Middle frontal gyrus (tissue), 1 donor: ENCODE data around the gene PQBP1.

Experiments used
- DNase-seq: peaks from one replicate; pipeline ENCODE4 v3.0.0-alpha.2; 2015; ENCODE audit warnings: low spot score; ENCODE audit errors: extremely low spot score

The PQBP1 gene

GRCh38 chrX:48901069-48901468 is 3.3 kb downstream of the PQBP1 start:
- DNase-seq, result no peak

- DNase-seq, result no peak
Observed at GRCh38 chrX:48902135-48902534, 4.4 kb downstream of the PQBP1 start.

GRCh38 chrX:48902776-48903175 is 5.0 kb downstream of the PQBP1 start:
- DNase-seq, result no peak

GRCh38 chrX:48903290-48903689 is 5.6 kb downstream of the PQBP1 start:
- no peak for DNase-seq

- DNase-seq, result no peak
Observed at GRCh38 chrX:48904180-48904579, 6.5 kb downstream of the PQBP1 start.

DNA sequence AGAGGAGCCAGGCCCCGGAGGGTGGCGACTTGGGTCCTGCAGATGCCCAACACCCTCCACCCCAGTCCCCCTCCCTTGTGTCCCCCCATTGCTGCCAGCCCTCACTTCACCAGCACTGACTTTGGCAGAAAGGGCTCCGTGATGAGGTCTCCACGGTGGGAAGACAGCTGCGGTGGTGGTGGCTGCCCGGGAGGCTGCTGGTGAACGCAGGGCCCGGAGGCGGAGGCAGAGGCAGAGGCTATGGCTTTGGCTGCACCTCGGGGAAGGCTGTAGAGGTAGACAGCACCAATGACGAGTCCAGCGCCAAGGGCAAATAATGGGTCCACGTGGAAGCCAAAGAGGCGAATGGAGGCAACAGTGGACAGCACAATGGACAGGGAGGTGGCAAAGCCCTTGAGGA is 6.9 kb downstream of the PQBP1 start:
- no peak for DNase-seq

DNA sequence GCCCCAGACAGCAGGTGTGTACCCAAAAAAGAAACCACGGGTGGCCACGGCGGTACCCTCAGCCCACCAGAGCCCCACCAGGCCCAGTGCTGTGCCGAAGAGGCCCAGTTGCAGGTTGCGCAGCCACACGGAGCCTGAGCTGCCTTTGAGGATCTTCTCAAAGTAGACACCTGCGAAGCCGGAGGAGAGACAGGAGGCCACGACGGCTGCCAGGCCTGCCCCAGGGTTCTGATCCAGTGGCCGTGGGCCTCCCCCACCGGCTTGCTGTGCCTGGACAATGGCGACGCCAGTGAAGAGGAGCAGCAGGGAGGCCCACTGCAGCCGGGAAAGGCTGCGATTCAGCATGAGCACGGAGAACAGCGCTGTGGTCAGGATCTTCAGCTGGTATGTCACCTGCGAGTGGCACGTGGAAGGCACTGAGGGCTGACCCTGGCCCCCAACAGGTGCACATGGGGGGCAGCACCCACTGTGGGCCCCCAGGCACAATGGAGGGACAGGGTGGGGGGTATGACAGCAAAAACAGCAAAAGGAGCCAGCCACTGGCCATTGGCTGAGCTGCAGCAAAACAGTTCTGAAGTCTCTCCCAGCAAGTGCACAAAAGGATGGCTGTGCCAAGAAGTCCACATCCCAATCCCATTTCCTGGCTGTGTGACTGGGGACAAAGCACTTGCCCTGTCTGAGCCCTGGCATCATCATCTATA is 7.5 kb downstream of the PQBP1 start:
- DNase-seq, result no peak

DNA sequence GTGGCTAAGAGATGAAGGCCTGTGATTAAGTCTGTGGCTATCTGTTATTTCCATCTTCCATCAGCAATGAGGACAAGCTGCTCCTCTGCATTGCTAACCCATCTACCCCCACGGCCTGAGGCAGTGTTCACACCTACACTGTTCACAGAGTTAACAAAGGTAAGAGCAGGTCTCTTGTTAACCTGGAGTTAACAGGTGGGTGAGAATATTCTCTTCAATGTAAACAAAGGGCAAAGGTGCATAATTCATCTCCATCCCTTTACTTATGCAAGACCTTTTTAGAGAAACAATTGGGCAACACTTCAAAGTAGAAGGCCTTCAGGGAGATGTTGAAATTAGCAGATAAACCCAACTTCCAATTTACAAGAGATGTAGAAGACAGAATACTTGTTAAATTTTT is 10.9 kb downstream of the PQBP1 start:
- no peak for DNase-seq

DNA sequence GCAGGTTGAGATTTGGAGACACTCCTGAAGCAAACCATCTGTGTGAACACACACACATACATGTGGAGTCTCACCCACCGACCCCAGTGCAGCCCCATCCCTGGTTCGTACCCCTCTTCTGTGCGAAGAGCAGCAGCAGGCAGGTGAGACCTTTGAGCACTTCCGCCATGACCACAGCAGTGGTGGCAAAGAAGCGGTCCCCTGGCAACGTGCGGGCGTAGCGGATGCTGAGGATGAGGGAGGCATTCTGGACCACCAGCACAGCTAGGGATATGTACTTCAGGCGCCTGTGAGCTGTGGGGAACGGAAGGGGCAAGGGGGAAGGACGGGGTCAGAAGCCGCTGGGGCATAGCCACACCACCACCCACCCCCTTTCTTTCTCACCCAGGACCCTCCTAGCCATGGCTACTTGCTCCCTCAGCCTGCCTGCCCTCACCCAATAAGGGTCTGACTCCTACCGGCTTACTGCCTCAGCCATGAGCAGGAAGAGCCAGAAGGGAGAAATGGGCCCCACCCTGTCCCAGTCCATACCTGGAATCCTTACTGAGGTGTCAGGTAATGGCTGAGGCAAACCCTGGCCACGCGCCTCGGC is 12.1 kb downstream of the PQBP1 start:
- no peak for DNase-seq

DNA sequence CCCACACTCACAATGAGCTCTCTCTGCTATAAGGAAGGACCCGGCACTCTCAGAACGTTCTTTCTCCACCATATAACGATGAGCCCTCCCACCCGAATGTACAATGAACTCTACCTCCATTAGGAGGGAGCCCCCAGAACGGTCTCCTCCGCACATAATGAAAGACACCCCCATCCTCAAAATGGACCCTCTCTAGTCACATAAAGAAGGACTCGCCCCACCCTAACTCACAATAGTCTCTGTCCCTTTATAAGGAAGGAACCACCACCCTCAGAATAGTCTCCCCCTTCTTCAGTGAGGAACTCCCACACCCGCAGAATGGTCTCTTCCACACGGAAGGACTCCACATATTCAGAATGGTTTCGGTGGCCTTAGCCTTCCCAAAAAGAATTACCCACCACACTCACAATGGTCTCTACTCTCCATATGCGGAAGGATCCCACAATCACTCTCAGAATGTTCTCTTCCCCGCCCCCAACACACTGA is 13.2 kb downstream of the PQBP1 start:
- DNase-seq, result no peak

DNA sequence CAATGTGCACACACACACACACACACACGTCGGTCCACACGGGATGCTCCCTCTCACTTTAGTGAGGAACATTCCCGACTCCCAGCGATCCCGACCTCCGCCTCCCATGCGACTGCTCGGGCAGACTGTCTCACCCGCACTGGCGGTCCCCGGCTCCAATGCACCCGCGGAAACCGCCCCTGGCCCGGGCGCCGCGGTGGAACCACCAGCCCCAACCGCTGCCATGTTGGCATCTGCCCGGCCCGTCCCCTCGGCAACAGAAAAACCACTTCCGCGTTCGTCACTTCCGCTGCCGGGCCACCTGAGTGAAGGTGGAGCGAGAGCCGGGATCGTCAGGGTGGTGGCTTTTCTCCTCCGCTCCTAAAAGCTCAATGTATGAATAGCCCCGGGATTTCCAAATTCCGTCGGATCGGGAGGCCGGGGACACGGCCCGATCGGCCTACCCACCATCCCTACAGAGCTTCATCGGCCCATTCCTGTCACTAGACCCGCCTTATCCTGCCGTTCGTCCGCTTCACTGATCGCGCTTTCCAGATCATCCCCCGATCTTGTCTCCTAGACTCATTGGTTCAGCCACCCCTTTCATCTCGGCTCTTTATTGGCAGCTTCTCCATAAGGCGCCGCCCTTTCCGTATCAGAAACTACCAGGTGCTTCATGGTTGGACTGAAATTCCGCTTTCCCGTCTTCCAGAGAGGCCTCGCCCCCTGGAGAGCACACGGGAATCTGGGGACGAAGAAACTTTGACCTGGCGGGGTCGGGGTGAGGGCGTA is 13.9 kb downstream of the PQBP1 start, which contains the start of gene SLC35A2:
Gene SLC35A2 (minus strand): TSS at position 235 of the 771 bp plus-strand sequence. CDS start 10 bp downstream, at position 225.
- peak; percentile 57 for DNase-seq

GRCh38 chrX:48913605-48914366 is 16.1 kb downstream of the PQBP1 start:
- DNase-seq, result no peak

DNA sequence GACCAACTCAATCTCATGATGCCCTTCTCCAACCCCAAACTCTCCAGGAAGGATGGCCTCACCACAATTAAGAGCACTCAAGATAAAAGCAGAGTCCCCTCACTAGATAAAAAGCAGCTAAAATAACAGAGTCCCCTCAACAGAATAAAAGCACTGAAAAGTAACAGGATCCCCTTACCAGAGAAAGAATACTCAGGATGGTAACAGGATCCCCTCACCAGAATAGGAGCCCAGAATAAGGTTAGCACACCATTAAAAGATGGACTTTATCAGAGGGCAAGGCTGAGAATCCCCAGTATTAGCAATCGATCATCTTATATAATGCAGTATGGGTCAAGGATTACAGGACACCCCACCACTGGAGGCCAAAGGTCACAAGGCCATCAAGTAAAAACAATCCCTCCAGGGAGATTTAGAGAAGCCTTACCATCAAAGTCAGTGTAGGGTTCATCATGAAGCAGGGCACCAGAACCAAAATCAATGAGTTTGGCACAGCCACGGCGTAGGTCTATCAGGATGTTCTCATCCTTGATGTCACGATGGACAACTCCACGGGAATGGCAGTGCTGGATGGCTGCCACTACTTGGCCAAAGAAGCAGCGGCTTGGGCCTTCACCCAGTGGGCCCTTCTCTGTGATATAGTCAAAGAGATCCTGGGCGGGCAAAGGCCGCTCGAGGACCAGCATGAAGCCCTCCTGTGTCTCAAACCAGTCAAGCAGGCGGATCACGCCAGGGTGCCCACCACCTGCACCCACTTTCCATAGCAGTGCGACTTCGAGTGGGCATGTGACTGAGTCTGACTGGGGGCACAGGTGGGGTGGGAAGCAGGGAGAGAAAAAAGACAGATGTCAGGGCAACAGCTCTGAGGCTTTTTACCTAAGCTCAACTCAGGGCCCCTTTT is 17.1 kb downstream of the PQBP1 start:
- no peak for DNase-seq

DNA sequence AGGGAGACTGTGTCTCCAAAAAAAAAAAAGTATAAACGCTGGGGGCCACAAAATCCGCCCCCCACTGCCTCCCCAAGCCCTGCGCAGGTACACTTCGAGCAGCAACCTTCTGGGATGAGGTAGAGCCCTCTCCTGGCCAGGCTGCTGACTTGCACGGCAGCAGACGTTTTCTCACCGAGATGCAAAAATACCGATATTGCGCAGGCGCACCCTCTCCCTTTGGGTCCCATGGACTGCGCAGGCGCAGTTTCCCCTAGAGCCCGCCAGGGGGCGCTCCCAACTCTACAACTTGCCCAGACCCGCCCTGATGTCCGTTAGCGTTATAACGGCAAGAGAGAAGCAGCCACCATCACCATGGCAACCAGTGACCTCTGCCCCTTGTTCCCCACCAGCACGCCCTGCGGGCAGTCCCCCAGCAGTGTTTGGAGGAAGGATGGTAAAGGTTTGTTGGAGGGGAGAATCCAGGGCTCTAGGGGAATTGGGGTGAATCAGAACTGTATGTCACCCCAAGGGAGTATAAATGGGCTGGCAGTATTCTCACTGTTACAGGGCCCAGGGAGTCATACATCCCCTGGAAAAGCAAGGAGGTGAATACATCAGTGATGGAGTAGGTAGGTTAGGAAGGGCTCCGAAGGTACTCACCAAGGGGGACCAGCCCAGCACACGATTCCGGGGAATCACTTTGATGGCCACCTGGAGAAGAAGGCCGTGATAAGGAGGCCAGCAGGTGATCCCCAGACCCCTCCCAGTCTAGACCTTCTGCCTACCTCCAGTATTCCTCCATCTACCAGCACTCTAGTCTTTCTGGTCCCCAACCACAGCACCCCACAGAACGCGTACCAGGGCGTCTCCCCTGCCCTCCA is 19.6 kb downstream of the PQBP1 start:
- DNase-seq, result peak; percentile 59

- DNase-seq, result no peak
Observed at GRCh38 chrX:48918301-48918642, 20.5 kb downstream of the PQBP1 start.

GRCh38 chrX:48918643-48919340 is 21.1 kb downstream of the PQBP1 start, which contains the start of gene PIM2:
PIM2 (minus strand) TSS chrX:48919024; CDS start chrX:48918834, 190 bp downstream.
- DNase-seq, result peak; percentile 66

DNA sequence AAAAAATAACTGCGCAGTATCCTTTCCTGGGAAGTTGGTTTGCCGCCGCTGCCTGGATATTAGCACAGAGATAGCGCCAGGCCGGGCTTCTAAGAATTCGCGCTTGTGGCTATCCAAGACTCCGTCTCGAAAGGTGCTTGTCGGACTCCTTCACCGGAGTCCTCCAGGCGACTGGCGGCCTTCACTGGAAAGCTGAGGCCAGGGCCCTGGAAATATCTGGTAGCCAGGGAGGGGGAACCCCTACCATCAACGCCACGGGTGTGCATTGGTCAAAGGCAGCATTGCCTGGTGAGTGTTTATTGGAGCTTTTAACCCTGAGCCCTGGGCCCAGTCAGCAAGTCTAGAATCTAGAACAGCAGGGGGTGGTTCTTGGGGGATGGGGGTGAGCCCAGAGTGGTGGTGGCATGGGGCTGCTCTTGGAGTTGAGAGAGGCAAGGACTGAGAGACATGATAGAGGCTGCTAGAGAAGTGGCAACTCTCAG is 21.7 kb downstream of the PQBP1 start:
- DNase-seq, result no peak

DNA sequence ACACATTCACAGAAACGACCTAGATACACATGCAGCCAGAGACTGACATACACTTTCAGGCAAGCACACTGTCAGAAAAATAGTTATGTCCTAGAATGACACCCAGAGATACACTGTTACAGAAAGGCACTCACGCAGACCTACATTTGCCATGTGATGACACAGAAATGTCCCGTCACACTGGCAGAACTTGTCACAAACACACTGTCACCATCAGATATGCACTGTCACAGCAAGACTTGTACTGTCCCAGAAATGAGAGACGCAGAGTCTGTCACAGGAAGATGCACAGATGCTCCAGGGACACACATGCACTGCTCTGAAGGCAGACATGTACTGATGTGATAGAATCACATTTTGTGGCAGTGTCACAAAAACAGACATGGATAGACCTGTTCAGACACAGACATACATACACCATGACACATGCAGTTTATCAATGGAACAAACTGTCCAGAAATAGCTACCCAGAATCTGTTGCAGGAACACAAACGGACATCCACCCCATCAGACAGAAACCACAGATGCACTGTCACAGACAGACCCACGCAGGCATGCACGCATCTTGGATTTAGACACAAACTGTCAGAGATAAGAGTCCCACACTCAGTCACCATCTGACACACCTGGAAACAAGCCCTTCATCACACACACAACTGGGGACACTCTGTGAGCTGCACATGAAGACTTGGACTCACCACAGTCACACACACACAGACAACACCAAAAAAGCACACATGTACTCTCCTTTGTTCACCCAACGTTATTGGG is 22.4 kb downstream of the PQBP1 start:
- DNase-seq, result no peak
